GM12891 (cell line): ENCODE measurements around the gene GPR39.

Experiments used
- PAX5 ChIP-seq: IDR thresholded peaks from 2 replicates; pipeline ENCODE4 v1.6.1; 2011; ENCODE audit warnings: low read length, moderate library complexity, mild to moderate bottlenecking; ENCODE audit not compliant: insufficient read depth, severe bottlenecking
- POLR2A ChIP-seq: IDR thresholded peaks from 2 replicates; pipeline ENCODE4 v1.6.1; 2011; ENCODE audit warnings: low read depth, low read length, control low read depth
- POLR2AphosphoS5 ChIP-seq: IDR thresholded peaks from 2 replicates; pipeline ENCODE4 v1.6.1; 2011; ENCODE audit warnings: low read depth, low read length, control low read depth
- TAF1 ChIP-seq: IDR thresholded peaks from 2 replicates; pipeline ENCODE4 v1.6.1; 2011; ENCODE audit warnings: low read depth, low read length, control low read depth

- no peak for TF ChIP-seq TAF1
- no peak for TF ChIP-seq POLR2A
- no peak for TF ChIP-seq PAX5
- no peak for TF ChIP-seq POLR2AphosphoS5
Observed at GRCh38 chr2:132608311-132608710, 191.7 kb downstream of the GPR39 start.
